MCF 10A (cell line): ENCODE measurements around the gene RPL37A. TPM values are rescaled to one million over a fixed set of nuclear protein-coding genes. Genes with fewer than 3 reads are reported as not detected.
A peak's percentile ranks its signal among the peaks of the same experiment; 100 is the strongest.

ENCODE experiments used
- BruUV-seq: library from RNA; stranded (reverse); fragments of 400-500 nt; replicated peaks from 2 replicates; lab custom pipeline; 2021; lab: Mats Ljungman, UMichigan
- CTCF ChIA-PET: fragments of 300-600 bp; sonication (Branson Sonifier 250); formaldehyde crosslinking; extraction: SDS; loops from one replicate; lab custom pipeline; 2021; ENCODE audit warnings: antibody characterized with exemption, inconsistent platforms; lab: Yijun Ruan, JAX
- POLR2A ChIA-PET: fragments of 300-600, 350-650 bp; sonication (Branson Sonifier 250); formaldehyde crosslinking; extraction: SDS; loops from one replicate; lab custom pipeline; 2020; ENCODE audit warnings: antibody characterized with exemption, inconsistent platforms; lab: Yijun Ruan, JAX
- DNase-seq: peaks from one replicate; pipeline ENCODE4 v3.0.0-alpha.2; 2018; ENCODE audit not compliant: unreplicated experiment
- H3K27ac Mint-ChIP-seq: one replicate; pipeline ENCODE4 v1.8.0; 2022; ENCODE audit warnings: mild to moderate bottlenecking, low read depth, mixed read lengths; ENCODE audit not compliant: unreplicated experiment
- H3K27me3 Mint-ChIP-seq: one replicate; pipeline ENCODE4 v1.8.0; 2022; ENCODE audit warnings: mixed read lengths; ENCODE audit not compliant: insufficient read depth, unreplicated experiment
- H3K36me3 Mint-ChIP-seq: one replicate; pipeline ENCODE4 v1.8.0; 2022; ENCODE audit warnings: mild to moderate bottlenecking, moderate library complexity, mixed read lengths; ENCODE audit not compliant: insufficient read depth, unreplicated experiment
- H3K4me1 Mint-ChIP-seq: one replicate; pipeline ENCODE4 v1.8.0; 2022; ENCODE audit warnings: mixed read lengths; ENCODE audit not compliant: insufficient read depth, unreplicated experiment
- H3K4me3 Mint-ChIP-seq: one replicate; pipeline ENCODE4 v1.8.0; 2022; ENCODE audit warnings: mild to moderate bottlenecking, moderate library complexity, mixed read lengths; ENCODE audit not compliant: unreplicated experiment
- H3K9me3 Mint-ChIP-seq: one replicate; pipeline ENCODE4 v1.8.0; 2022; ENCODE audit warnings: mixed read lengths; ENCODE audit not compliant: unreplicated experiment
- CTCF ChIP-seq: fragments of 200-600 bp; IDR thresholded peaks from one replicate; pipeline ENCODE4 v1.8.0; 2022; ENCODE audit warnings: antibody characterized with exemption, mild to moderate bottlenecking; ENCODE audit not compliant: unreplicated experiment
- intact Hi-C: fragments of 100-400 bp; cut with micrococcal nuclease; formaldehyde crosslinking; loops from 2 replicates; pipeline ENCODE4 v1.14.1; 2022
- total RNA-seq: library from RNA; stranded (reverse); gene quantifications from 2 replicates; pipeline ENCODE4 v1.2.3, GENCODE V29; 2022

The RPL37A gene
- total RNA-seq, 1 experiment from 2014 or later: 4,349 TPM

- H3K4me3 Mint-ChIP-seq: no peak overlapping the region
- ChIA-PET CTCF (interaction anchor here (0.6 to 0.7 kb wide), 3 partner anchors 42 to 171 kb away, joined by 3 read pairs; no protein-coding TSS in a partner anchor), POLR2A (interaction anchor here (0.6 to 1.0 kb wide), 6 partner anchors 10 to 1540 kb away, joined by 3 to 5 read pairs (median 4); no protein-coding TSS in a partner anchor)
- no peak for TF ChIP-seq CTCF
- intact Hi-C loops: loop anchor here (10.0 kb wide), 3 partner anchors 78 to 378 kb away; partner anchors contain the start of gene SMARCAL1
- no peaks in the 10 kb centered on the region for H3K36me3 Mint-ChIP-seq
- H3K4me1 Mint-ChIP-seq: peaks cover 25% of the 10 kb centered on the region
- H3K27ac Mint-ChIP-seq: peak overlapping the region; percentile 83
- no TSS peak for BruUV-seq
- H3K27me3 Mint-ChIP-seq: no peaks in the 10 kb centered on the region
- peak; percentile 70 for DNase-seq
- H3K9me3 Mint-ChIP-seq: no peaks in the 10 kb centered on the region
Measured at GRCh38 chr2:216492597-216493333, 5.9 kb upstream of the RPL37A start.

- no peak for TF ChIP-seq CTCF
- Mint-ChIP-seq H3K9me3 (no peaks in the 10 kb centered on the region), H3K27ac (peak overlapping the region; percentile 83), H3K4me1 (peaks cover 28% of the 10 kb centered on the region), H3K4me3 (no peak overlapping the region), H3K27me3 (no peaks in the 10 kb centered on the region), H3K36me3 (peaks cover 1% of the 10 kb centered on the region)
- no TSS peak for BruUV-seq
- DNase-seq: no peak
- ChIA-PET CTCF (interaction anchor here (0.6 to 0.7 kb wide), 2 partner anchors 42 to 171 kb away, joined by 3 read pairs; no protein-coding TSS in a partner anchor), POLR2A (interaction anchor here (0.6 to 1.0 kb wide), 6 partner anchors 10 to 1540 kb away, joined by 3 to 5 read pairs (median 4); no protein-coding TSS in a partner anchor)
- intact Hi-C loops: loop anchor here (10.0 kb wide), 3 partner anchors 79 to 379 kb away; partner anchors contain the start of gene SMARCAL1
Measured at GRCh38 chr2:216493334-216493685, 5.3 kb upstream of the RPL37A start.

- Mint-ChIP-seq H3K36me3 (peaks cover 25% of the 10 kb centered on the region), H3K4me1 (peaks cover 29% of the 10 kb centered on the region), H3K4me3 (no peak overlapping the region), H3K27me3 (no peaks in the 10 kb centered on the region), H3K9me3 (no peaks in the 10 kb centered on the region), H3K27ac (no peak overlapping the region)
- ChIA-PET CTCF (interaction anchor here (3.2 kb wide), 1 partner anchor 21 kb away, joined by 14 read pairs; no protein-coding TSS in a partner anchor), POLR2A (no interaction called here)
- intact Hi-C loops: loop anchor here (10.0 kb wide), 3 partner anchors 81 to 381 kb away; partner anchors contain the start of gene SMARCAL1
- no TSS peak for BruUV-seq
- no peak for DNase-seq
- TF ChIP-seq CTCF: no peak
Measured at GRCh38 chr2:216495656-216496055, 3.0 kb upstream of the RPL37A start.
